Brain pericyte (primary cell): ENCODE data around the gene ZNF670.
"Not testable (repeated sequence)": the region's sequence is repeated elsewhere in the genome, so short reads cannot be mapped to it uniquely, and the experiment has no call there.

ENCODE experiments used
- DNase-seq: peaks from one replicate; pipeline ENCODE4 v3.0.0-alpha.2; 2012; ENCODE audit warnings: low read depth, low spot score

The ZNF670 gene

GRCh38 chr1:247078258-247079140 lies at the start of gene ZNF670:
TSS of gene ZNF670 (minus strand) at chr1:247078811. CDS start at chr1:247078596, 215 bp downstream.
- DNase-seq, result peak; percentile 78

- DNase-seq, result not testable (repeated sequence)
These were observed 49.1 kb upstream of the ZNF670 start for GRCh38 chr1:247127519-247128282.

- not testable (repeated sequence) for DNase-seq
These were observed 48.0 kb upstream of the ZNF670 start for GRCh38 chr1:247126601-247127000.

GRCh38 chr1:247126166-247126565 lies 47.6 kb upstream of the ZNF670 start:
- not testable (repeated sequence) for DNase-seq

GRCh38 chr1:247121382-247121781 lies 42.8 kb upstream of the ZNF670 start:
- DNase-seq, result no peak

GRCh38 chr1:247120408-247120668 lies 41.7 kb upstream of the ZNF670 start:
- not testable (repeated sequence) for DNase-seq

GRCh38 chr1:247119600-247120407 lies 41.2 kb upstream of the ZNF670 start:
- DNase-seq, result no peak

- no peak for DNase-seq
These were observed 40.4 kb upstream of the ZNF670 start for GRCh38 chr1:247118946-247119446.

- no peak for DNase-seq
These were observed 36.9 kb upstream of the ZNF670 start for GRCh38 chr1:247115545-247115944.

GRCh38 chr1:247115141-247115510 lies 36.5 kb upstream of the ZNF670 start:
- DNase-seq, result no peak

- no peak for DNase-seq
These were observed 35.9 kb upstream of the ZNF670 start for GRCh38 chr1:247114351-247115140.

- no peak for DNase-seq
These were observed 35.2 kb upstream of the ZNF670 start for GRCh38 chr1:247113733-247114271.

GRCh38 chr1:247113094-247113497 lies 34.5 kb upstream of the ZNF670 start:
- no peak for DNase-seq

GRCh38 chr1:247112479-247112781 lies 33.8 kb upstream of the ZNF670 start:
- DNase-seq, result no peak

- DNase-seq, result no peak
These were observed 33.3 kb upstream of the ZNF670 start for GRCh38 chr1:247111700-247112478.

- DNase-seq, result no peak
These were observed 32.7 kb upstream of the ZNF670 start for GRCh38 chr1:247111259-247111699.

- no peak for DNase-seq
These were observed 32.1 kb upstream of the ZNF670 start for GRCh38 chr1:247110627-247111258.

- no peak for DNase-seq
These were observed 29.1 kb upstream of the ZNF670 start for GRCh38 chr1:247107694-247108093.

GRCh38 chr1:247105966-247106365 lies 27.4 kb upstream of the ZNF670 start:
- no peak for DNase-seq

- DNase-seq, result no peak
These were observed 26.4 kb upstream of the ZNF670 start for GRCh38 chr1:247104965-247105364.
